DMS114 treated with DMSO at 0.1 percent for 48 hours (cell line): ENCODE measurements around the gene SIDT1.

Experiments
- DNase-seq: peaks from one replicate; lab custom pipeline; 2025; ENCODE audit not compliant: unreplicated experiment; lab: John Stamatoyannopoulos, UW

The SIDT1 gene

DNA sequence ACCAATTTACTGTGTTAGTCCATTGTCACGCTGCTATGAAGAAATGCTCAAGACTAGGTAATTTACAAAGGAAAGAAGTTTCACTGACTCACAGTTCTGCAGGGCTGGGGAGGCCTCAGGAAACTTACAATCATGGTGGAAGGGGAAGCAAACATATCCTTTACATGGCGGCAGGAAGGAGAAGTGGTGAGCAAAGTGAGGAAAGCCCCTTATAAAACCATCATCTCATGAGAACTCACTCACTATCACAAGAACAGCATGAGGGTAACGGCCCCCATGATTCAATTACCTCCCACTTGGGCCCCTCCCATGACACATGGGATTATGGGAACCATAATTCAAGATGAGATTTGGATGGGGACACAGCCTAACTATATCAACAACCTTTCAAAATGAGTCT, 143.9 kb downstream of the SIDT1 start:
- DNase-seq = no peak

DNA sequence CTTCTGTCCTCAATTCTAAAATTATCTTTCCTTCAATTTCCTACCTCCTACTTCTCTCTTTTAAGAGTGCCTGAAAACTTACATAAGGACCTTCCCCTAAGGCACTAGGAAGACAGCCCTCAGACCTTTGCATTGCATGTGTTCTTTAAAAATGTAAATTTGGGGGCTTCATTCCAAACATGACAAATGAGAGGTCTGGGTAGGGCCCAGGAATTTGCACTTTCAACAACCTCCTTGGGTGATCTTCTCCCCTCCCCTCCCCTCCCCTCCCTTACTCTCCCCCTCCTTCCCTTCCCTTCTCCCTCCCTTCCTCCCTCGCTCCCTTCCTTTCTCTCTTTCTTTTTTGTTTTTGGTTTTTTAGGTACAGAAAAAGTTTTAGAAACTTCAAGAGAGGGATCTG, 145.4 kb downstream of the SIDT1 start:
- no peak for DNase-seq

DNA sequence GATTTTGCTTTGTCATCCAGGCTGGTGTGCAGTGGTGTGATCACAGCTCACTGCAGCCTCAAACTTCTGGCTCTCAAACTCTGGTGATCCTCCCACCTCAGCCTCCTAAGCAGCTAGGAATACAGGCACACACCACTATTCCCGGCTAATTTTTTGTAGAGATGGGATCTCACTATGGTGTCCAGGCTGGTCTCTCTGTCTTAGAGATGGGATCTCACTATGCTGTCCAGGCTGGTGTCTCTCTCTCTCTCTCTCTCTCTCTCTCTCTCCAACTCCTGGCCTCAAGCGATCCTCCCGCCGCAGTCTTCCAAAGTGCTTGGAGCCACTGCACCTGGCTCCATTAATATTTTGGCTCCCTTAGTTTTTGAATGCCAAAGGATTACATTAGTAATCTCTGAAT, 146.4 kb downstream of the SIDT1 start:
- no peak for DNase-seq
